CD4-positive, alpha-beta T cell treated with Interleukin-21 for 1 hour (primary cell): ENCODE data around the gene P2RY6.

Experiments
- DNase-seq: peaks from one replicate; pipeline ENCODE4 v3.0.0-alpha.2; 2020

The P2RY6 gene

DNA sequence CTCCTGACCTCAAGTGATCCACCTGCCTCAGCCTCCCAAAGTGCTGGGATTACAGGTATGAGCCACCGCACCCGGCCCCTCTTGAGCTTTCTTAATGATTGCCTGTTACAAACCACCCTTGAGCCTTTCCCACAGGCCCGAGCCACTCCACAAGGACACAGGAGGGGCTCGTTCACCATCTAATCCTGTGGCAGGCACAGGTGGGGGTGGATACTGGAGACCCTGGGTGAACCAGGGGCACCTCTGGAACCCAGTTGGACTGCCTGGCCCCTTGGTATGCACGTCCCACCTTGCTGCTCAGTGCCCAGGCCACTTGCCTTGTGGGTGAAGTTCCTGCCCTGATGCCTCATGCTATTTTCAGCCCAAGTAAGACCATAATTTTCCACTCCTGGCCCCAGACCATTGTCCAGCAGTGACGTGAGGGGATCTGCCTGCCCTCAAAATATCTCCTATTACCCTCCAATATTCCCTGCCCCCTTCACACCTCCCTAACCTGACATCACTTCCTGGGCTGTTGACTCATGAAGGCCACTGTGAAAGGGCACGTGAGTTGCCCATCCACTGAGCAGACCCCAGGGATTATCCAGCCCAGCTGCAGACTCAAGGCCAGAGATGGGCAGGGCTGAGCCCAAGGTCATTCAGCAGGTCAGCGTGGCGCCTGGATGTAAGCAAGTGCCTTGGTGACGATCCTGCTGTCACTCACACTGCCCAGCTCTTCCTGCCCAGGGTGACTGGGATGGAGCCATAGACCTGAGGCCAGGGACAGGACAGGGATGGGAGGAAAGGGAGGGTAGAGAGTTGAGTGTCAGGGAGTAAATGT lies 34.5 kb upstream of the P2RY6 start:
- DNase-seq = no peak

GRCh38 chr11:73239111-73239521 lies 33.0 kb upstream of the P2RY6 start:
- DNase-seq = no peak

GRCh38 chr11:73239571-73240189 lies 32.5 kb upstream of the P2RY6 start:
- DNase-seq = no peak

- no peak for DNase-seq
Measured at GRCh38 chr11:73240190-73240781, 31.9 kb upstream of the P2RY6 start.

- no peak for DNase-seq
Measured at GRCh38 chr11:73241300-73241699, 30.8 kb upstream of the P2RY6 start.

DNA sequence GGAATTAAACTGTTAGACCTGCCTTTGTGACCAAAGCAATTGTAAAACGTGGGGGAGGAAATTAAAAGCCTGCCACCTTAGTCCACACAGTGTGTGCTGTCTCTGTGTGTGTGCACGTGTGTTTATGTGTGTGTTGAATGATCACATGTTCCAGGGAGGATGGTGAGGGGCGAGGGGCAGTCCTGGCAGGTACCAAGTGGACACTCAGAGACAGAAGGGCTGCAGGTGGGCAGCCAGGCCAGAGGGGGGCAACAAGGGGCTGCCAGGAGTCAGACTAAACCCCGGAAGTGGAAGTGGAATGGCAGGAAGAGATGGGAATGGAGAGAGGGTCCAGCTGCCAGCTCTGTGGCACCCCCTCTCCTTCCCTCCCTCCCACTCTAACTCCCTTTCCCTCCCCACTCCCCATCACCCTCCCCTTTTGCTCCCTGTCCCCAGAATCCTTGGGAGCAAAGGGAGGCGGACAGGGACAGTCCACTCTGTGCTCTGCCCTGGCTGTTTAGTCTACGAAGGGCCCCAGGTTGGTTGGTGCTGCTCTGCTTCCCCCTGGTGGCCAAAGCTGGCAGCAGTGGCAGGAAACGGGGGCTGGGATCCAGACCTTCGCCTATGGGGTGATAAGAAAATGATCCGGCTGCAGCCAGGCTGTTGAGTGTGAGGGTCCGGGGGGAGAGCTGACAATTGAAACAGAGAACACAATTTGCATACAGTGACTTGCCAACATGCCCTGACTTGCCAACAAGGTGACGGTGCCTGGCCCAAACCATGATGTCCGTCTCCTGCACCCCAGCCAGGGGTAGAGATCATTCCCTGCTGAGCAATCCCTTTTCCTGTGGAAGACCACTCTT lies 29.7 kb upstream of the P2RY6 start:
- peak; percentile 53 for DNase-seq

DNA sequence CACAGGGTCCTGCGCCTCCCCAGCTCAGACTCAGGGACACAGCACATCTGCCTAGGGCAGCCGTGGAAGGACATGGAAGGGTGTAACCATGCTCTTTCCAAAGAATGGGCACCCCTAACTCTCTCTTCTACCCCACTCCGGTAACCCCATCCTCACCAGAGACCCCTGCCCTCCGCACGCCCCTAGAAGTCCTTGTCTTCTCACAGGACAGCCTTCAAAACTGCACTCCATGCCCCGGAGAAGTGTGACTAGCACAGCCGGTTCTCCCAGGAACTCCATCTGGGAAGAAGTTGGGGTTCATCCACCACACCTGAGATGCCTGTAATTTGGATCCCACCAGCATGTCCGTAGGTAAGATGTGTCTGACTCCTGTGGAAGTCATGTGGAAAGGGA lies 29.0 kb upstream of the P2RY6 start:
- no peak for DNase-seq

DNA sequence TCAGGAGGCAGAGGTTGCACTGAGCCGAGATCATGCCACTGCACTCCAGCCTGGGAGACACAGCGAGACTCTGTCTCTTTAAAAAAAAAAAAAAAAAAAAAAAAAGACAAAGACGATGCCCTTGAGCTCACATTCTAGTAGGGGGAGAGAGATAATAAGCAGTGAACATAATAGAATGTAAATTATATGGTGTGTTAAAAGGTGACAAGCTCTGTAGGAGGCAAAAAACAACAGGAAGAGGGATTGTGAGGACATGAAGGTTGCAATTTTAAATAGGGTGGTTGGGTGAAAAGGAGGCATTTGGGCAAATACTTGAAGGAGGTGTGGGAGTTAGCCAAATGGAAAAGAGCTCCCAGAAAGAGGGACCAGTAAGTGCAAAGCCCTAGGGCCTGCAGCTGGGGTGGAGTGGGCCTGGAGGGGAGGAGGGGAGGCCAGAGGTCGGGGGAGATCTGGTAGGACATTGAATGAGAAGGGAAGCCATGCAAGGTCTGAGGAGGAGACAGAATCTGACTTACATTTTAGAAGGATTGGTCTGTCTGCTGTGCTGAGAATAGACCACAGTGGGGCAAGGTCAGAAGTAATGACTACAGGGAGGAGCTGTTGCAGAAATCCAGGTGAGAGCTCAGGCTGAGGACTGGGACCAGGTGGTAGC lies 27.4 kb upstream of the P2RY6 start:
- DNase-seq = no peak

- DNase-seq = no peak
Measured at GRCh38 chr11:73245461-73245860, 26.7 kb upstream of the P2RY6 start.

DNA sequence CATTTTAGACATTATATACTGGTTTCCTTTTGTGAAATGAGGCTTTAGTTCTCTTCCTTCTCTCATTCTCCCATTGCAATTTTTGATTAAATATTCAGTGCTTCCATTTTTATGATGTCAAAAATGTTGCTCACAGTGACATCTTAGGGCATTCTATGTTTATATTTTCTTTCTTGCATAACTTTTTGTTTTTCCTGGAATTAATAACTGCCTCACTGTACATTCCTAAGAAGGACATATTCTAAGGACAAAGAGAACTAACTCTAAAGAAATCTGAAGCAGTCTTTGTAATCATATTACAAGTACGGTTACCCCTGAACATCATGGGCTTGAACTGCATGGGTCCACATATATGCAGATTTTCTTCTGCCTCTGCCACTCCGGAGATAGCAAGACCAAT lies 25.8 kb upstream of the P2RY6 start:
- DNase-seq = no peak

DNA sequence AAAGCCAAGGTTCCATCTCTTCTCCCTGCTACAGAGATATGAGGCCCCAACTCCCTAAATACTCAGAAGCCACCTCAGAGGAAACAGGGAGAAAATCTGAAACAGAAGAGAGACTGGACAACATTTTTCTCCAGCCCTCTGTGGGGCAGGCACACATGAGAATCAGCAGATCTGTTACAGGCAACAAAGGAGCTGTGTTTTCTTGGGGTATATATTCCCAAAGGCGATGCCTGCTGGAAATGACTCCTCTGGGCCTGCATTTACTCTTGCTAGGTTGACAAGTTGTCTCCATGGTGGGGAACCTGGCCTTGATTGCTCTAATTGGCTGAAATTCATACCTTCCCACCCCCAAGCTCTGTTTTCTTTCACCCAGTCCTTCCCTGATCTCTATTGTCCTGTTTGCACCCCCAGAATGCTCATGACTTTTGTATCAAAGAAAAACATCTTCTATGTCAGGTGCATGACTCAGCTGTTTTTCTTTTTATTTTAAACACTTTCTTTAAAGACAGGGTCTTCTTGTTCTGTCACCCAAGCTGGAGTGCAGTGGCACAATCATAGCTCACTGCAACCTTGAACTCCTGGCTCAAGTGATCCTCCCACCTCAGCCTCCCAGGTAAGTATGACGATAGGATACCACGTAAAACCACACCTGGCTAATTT lies 23.5 kb upstream of the P2RY6 start:
- no peak for DNase-seq

DNA sequence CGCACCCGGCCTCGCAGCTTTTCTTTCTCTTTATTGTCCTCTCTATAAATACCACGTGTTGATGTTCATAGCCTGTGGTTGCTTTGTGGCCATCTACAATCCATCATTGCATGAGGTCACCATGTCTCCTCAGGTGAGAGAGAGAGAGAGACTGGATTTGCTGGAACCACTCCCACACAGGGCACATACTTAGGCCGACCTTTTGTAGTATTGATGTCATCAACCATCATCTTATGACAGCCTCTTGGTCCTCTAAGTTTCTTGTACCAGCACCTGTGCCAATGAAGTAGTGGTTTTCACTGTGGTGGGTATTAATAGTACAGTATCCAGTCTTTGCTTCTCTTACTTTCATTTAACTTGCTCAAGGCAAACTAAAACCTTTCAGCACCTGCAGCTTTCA lies 22.8 kb upstream of the P2RY6 start:
- DNase-seq = no peak

DNA sequence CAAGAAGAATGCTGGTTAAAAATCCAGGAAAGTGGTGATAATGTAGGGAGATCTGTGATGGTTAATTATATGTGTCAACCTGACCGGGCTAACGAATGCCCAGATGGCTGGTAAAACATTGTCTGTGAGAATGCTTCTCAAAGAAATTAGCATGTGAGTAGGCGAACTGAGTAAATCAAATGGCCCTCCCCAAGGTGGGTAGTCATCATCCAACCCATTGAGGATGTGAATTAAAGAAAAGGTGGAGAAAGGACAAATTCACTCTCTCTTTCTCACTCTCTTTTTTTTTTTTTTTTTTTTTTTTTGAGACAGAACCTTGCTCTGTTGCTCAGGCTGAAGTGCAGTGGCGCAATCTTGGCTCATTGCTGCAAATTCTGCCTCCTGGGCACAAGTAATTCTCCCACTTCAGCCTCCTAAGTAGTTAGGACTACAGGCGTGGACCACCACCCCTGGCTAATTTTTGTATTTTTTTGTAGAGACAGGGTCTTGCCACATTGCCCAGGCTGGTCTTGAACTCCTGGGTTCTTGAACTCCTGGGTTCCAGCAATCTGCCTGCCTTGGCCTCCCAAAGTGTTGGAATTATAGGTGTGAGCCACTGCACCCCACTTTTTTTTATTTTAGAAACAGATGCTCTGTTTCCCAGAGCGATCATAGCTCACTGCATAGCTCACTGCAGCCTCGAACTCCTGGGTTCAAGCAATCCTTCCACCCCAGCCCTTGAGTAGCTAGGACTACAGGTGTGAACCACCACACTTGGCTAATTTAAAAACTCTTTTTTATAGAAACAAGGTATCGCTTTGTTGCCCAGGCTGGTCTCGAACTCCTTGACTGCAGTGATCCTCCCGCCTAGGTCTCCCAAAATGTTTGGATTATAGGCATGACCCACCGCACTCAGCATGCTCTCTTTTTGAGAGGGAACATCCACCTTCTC lies 22.0 kb upstream of the P2RY6 start:
- DNase-seq = no peak

DNA sequence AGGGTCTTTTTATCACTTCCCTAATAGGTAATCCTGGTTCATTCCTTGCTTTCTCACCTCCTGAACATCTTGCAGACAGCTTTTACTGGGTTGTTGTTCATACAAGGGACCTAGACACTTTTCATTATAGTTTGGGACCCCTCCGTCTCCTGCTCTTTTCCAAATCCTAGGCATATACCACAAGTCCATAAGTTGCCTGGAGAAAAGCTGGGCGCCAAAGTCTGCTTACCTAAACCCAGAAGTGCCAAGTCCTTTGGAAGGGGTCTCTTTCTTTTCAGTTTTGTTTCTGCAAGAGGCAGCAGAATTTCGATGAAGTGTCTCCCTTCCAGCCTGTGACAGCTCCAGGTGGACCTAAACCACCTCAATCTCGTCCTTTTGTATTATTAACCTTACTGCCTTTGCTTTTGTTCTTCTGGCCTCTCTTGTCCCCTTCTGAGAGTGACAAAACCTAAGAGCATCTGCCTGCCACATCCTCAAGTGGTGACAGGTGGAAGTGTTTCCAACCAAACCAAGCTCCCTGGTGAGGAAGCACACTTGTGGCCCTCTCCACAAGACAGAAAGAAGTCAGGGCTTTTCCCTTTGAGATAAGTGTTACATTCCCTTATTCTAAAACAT lies 19.5 kb upstream of the P2RY6 start:
- DNase-seq = no peak

GRCh38 chr11:73257342-73258103 lies 14.6 kb upstream of the P2RY6 start:
- no peak for DNase-seq

DNA sequence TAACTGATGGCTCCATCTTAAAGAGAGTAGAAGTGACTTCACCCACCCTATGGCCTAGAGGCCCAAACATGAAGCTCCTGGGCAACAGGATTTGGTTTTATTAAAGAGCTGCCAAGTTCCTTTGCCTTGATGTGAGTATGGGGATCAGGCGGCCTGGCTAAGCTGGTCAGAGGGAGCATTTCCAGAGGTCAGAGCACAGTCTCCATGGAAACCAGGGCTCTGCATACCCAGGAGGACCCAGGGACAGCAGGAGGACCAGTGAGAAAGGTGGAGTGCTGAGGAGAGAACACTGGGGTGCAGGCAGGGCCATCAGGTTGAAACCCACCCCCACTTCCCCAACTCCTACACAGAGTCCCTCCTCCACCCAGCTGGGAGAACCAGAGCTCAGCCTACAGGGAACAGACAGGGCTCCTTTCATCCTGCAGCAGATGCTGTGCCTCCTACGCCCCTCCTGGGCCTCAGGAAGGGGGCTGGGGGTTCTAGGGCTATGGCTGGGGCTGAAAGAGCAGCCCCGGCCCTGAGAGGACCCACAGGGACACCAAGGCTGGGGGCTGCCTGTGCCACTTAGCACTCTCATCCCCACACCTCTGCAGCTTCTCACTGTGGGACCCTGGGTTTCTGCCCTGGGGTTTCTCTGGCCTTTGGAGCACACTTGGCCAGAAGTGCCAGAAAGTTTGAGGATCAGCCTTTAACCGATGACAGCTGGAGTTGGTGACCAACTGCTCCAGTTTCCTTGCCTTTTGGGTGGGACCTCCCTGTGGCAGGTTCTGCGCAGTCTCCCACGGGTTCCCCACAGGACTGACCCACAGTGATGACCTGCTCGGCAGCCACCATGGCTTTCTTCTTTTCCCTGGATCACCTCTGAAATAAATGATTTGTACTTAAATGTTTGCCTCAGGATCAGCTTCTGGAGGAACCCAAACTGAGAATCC lies 13.8 kb upstream of the P2RY6 start:
- DNase-seq = no peak

DNA sequence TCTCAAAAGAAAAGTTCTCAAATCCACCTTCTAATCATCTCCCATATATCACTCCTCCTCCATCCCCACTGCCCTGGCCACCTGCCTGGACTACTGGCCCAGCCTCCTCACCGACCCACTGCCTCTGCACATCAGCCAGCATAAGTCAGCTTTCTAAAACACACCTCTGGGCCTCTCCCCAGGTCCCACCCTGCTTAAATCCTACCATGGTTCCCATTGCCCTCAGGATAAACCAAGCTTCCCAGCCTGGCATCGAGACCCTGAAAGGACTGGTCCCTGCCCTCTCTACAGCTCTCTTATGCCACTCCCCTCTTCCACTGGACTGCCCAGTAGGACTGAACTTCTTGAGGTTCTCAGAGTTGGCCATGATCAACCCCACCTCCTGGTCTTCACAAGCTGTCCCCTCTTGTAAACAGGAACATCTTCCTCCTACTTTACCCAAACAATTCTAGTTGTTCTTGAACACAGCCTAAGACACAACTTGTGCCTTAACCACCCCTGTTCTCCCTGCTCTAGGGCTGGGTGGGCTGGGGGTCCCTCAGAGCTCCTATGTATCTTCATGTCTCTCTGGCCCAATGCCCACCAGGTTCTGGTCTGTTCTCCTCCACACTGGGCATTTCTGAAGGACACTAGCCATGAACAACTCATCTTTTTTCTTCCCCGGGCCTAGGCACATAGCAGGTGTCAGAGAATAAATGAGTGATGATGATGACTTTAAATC lies 12.6 kb upstream of the P2RY6 start:
- DNase-seq = no peak

- DNase-seq = no peak
Measured at GRCh38 chr11:73260127-73260457, 12.0 kb upstream of the P2RY6 start.
